ENCODE measurements around the gene TUT7. TPM values are rescaled to one million over a fixed set of nuclear protein-coding genes. Genes with fewer than 3 reads are reported as not detected.
A peak's percentile ranks its signal among the peaks of the same experiment; 100 is the strongest.

TUT7 gene
- total and polyA plus RNA-seq, 2 experiments from 2014 or later = 21.4 to 23.8 TPM

- Histone ChIP-seq H3K36me3 (ENCODE audit: insufficient read depth) (no peaks in the 10 kb centered on the region), H3K79me2 (replicated peaks; ENCODE audit: insufficient read depth) (peaks cover 62% of the 10 kb centered on the region), H3K4me1 (ENCODE audit: insufficient read depth) (peaks cover 16% of the 10 kb centered on the region), H3K27me3 (ENCODE audit: insufficient read depth) (no peaks in the 10 kb centered on the region), H3K27ac (ENCODE audit: low read depth) (no peak overlapping the region), H4K20me1 (replicated peaks; ENCODE audit: insufficient read depth) (peaks cover 6% of the 10 kb centered on the region; the same call in 1 of the 2 replicates), H3K4me2 (peak overlapping the region; percentile 88), H3F3A (replicated peaks; ENCODE audit: low read depth) (no peaks in the 10 kb centered on the region; the same call in 1 of the 2 replicates), H2AFZ (no peak overlapping the region), H3K4me3 (peak overlapping the region; percentile 83), H3K9me2 (ENCODE audit: insufficient read depth) (no peaks in the 10 kb centered on the region)
- ATAC-seq = no peak
- Mint-ChIP-seq H3K27me3 (ENCODE audit: insufficient read depth, low read depth, poor library complexity) (peaks cover 4% of the 10 kb centered on the region), H3K4me1 (peaks cover 19% of the 10 kb centered on the region), H3K4me3 (peak overlapping the region; percentile 97), H3K9me3 (no peaks in the 10 kb centered on the region), H3K36me3 (ENCODE audit: low read depth) (peaks cover 19% of the 10 kb centered on the region), H3K27ac (no peak overlapping the region)
- TF ChIP-seq EZH2 (IDR thresholded peaks at IDR 0.05; ENCODE audit: low read depth, unreplicated experiment) = no peak
- TF ChIP-seq ZNF462 (CRISPR knock-in tag; IDR thresholded peaks at IDR 0.05) = no peak
- TF ChIP-seq NANOG (IDR thresholded peaks at IDR 0.05; ENCODE audit: borderline replicate concordance) = no peak
- no peak for TF ChIP-seq EZH2phosphoT487 (IDR thresholded peaks at IDR 0.05; ENCODE audit: unreplicated experiment)
- no peak for TF ChIP-seq ZNF331 (CRISPR knock-in tag; IDR thresholded peaks at IDR 0.05; ENCODE audit: low read depth)
- no peak for DNase-seq (ENCODE audit: low spot score)
These were observed 1.7 kb downstream of the TUT7 start for GRCh38 chr9:86352440-86353077.

- Histone ChIP-seq H3K9me2 (ENCODE audit: insufficient read depth) (no peaks in the 10 kb centered on the region), H3K4me3 (no peak overlapping the region), H3K79me2 (replicated peaks; ENCODE audit: insufficient read depth) (peaks cover 69% of the 10 kb centered on the region), H3K4me2 (0 out of 2 replicates have a peak overlapping the region, but pooled peaks have one; percentile 18), H3F3A (replicated peaks; ENCODE audit: low read depth) (no peaks in the 10 kb centered on the region; the same call in 1 of the 2 replicates), H3K27ac (ENCODE audit: low read depth) (no peak overlapping the region), H2AFZ (no peak overlapping the region), H3K27me3 (ENCODE audit: insufficient read depth) (no peaks in the 10 kb centered on the region), H3K4me1 (ENCODE audit: insufficient read depth) (peaks cover 16% of the 10 kb centered on the region), H3K36me3 (ENCODE audit: insufficient read depth) (no peaks in the 10 kb centered on the region), H4K20me1 (replicated peaks; ENCODE audit: insufficient read depth) (peaks cover 6% of the 10 kb centered on the region; the same call in 1 of the 2 replicates)
- ATAC-seq (no peak), DNase-seq (ENCODE audit: low spot score) (no peak)
- H3K4me3 Mint-ChIP-seq = no peak overlapping the region
- peaks cover 4% of the 10 kb centered on the region for H3K27me3 Mint-ChIP-seq (ENCODE audit: insufficient read depth, low read depth, poor library complexity)
- H3K9me3 Mint-ChIP-seq = no peaks in the 10 kb centered on the region
- peaks cover 19% of the 10 kb centered on the region for H3K36me3 Mint-ChIP-seq (ENCODE audit: low read depth)
- peaks cover 17% of the 10 kb centered on the region for H3K4me1 Mint-ChIP-seq
- no peak overlapping the region for H3K27ac Mint-ChIP-seq
- TF ChIP-seq CTCF (conservative IDR thresholded peaks at IDR 0.05; ENCODE audit: low read depth in 2 of 2) = no peak
These were observed 2.3 kb downstream of the TUT7 start for GRCh38 chr9:86351880-86352279.

All from GM23338 (cell line).